ENCODE measurements around the gene OR14I1.

- TF ChIP-seq CTCF (IDR thresholded peaks at IDR 0.05; ENCODE audit: insufficient read depth, low read length, poor library complexity, severe bottlenecking) (no peak), EZH2phosphoT487 (conservative IDR thresholded peaks at IDR 0.05; ENCODE audit: low read length) (no peak)
These were observed 48.6 kb upstream of the OR14I1 start for GRCh38 chr1:248751142-248751541.
